GM12878 (cell line): ENCODE measurements around the gene SEL1L3. TPM values are rescaled to one million over a fixed set of nuclear protein-coding genes. Genes with fewer than 3 reads are reported as not detected.

ENCODE experiments used
- ATAC-seq: fragments of 200-7000 bp; cut with Tn5 transposase; 3 replicates; pipeline ENCODE4 v1.9.1; 2020; ENCODE audit warnings: mild to moderate bottlenecking, moderate library complexity
- BruUV-seq: library from RNA; stranded (reverse); fragments of 400-500 nt; replicated peaks from 2 replicates; lab custom pipeline; 2021; lab: Mats Ljungman, UMichigan
- CTCF ChIA-PET: fragments of 300-600 bp; sonication (Branson Sonifier 250); formaldehyde crosslinking; extraction: SDS; loops from one replicate; lab custom pipeline; 2021; ENCODE audit warnings: inconsistent platforms; lab: Yijun Ruan, JAX
- POLR2A ChIA-PET: fragments of 350-600 bp; formaldehyde crosslinking; extraction: SDS; loops from one replicate; lab custom pipeline; 2021; ENCODE audit warnings: inconsistent platforms; lab: Charles Lee
- RAD21 ChIA-PET: fragments of 300-600 bp; sonication (Branson Sonifier 250); formaldehyde crosslinking; loops from one replicate; lab custom pipeline; 2023; ENCODE audit warnings: antibody characterized with exemption; ENCODE audit not compliant: unreplicated experiment; lab: Charles Lee
- SMC1A ChIA-PET: fragments of 300-600 bp; sonication (Branson Sonifier 250); formaldehyde crosslinking; loops from one replicate; lab custom pipeline; 2023; ENCODE audit not compliant: unreplicated experiment, uncharacterized antibody; lab: Charles Lee
- DNase-seq: peaks from one replicate; pipeline ENCODE4 v3.0.0-alpha.2; 2011; ENCODE audit warnings: low read depth, low spot score
- FAIRE-seq: peaks from 3 replicates; lab custom pipeline; 2011; peaks lifted over from hg19 to GRCh38; lab: Jason Lieb, UNC
- H2AFZ ChIP-seq: 2 replicates; pipeline ENCODE4 v1.6.0; 2011; ENCODE audit warnings: low read depth, low read length, control low read depth; ENCODE audit not compliant: control insufficient read depth
- H3K27ac ChIP-seq: 2 replicates; pipeline ENCODE4 v1.5.1; 2011; ENCODE audit warnings: control low read depth; ENCODE audit not compliant: control insufficient read depth, insufficient read depth
- H3K27me3 ChIP-seq, 2 experiments: replicated peaks in 1 of 2; 2 replicates each; pipeline versions ENCODE4 v1.6.0 to v1.6.1; 2011; ENCODE audit warnings: low read length in 1 of 2; ENCODE audit not compliant: control insufficient read depth in 2 of 2, insufficient read depth in 2 of 2
- H3K36me3 ChIP-seq, 2 experiments: 2 replicates each; pipeline ENCODE4 v1.5.1; 2011; ENCODE audit warnings: low read length in 1 of 2; ENCODE audit not compliant: control insufficient read depth in 2 of 2, insufficient read depth in 2 of 2
- H3K4me1 ChIP-seq: 2 replicates; pipeline ENCODE4 v1.6.1; 2011; ENCODE audit warnings: mild to moderate bottlenecking, low read length, moderate library complexity, mixed read lengths; ENCODE audit not compliant: control insufficient read depth, insufficient read depth
- H3K4me2 ChIP-seq: 2 replicates; pipeline ENCODE4 v1.6.0; 2011; ENCODE audit warnings: control low read depth; ENCODE audit not compliant: control insufficient read depth, insufficient read depth
- H3K4me3 ChIP-seq: fragments of 200-600 bp; sonication (generic); 2 replicates; pipeline ENCODE4 v1.5.1; 2016
- H3K79me2 ChIP-seq: 2 replicates; pipeline ENCODE4 v1.6.0; 2011; ENCODE audit warnings: low read length; ENCODE audit not compliant: control insufficient read depth, insufficient read depth
- H3K9ac ChIP-seq: 2 replicates; pipeline ENCODE4 v1.8.0; 2011; ENCODE audit warnings: low read length, control low read depth, mixed read lengths; ENCODE audit not compliant: control insufficient read depth, insufficient read depth
- H3K9me3 ChIP-seq: replicated peaks from 3 replicates; pipeline ENCODE4 v1.5.1; 2011; ENCODE audit warnings: mild to moderate bottlenecking, low read length; ENCODE audit not compliant: control insufficient read depth, insufficient read depth
- H4K20me1 ChIP-seq: 2 replicates; pipeline ENCODE4 v1.6.0; 2011; ENCODE audit not compliant: control insufficient read depth, insufficient read depth
- BCL11A ChIP-seq: IDR thresholded peaks from 2 replicates; pipeline ENCODE4 v1.6.1; 2011; ENCODE audit warnings: low read depth, low read length
- CTCF ChIP-seq, 3 experiments: IDR thresholded peaks in 2 of 3; conservative IDR thresholded peaks in 1 of 3; 2 replicates each; pipeline ENCODE4 v1.5.1; 2011; ENCODE audit warnings: low read depth in 3 of 3, low read length in 3 of 3, mild to moderate bottlenecking in 3 of 3, control low read depth in 2 of 3, moderate library complexity in 2 of 3, inconsistent platforms in 1 of 3, mixed read lengths in 1 of 3; ENCODE audit not compliant: control insufficient read depth in 2 of 3, insufficient read depth in 1 of 3; ENCODE audit errors: extremely low read depth in 1 of 3
- GATAD2B ChIP-seq: fragments of 450-650 bp; conservative IDR thresholded peaks from 2 replicates; pipeline ENCODE4 v1.6.1; 2017; ENCODE audit warnings: low read depth, mild to moderate bottlenecking, moderate library complexity
- NR2C2 ChIP-seq: IDR thresholded peaks from 2 replicates; pipeline ENCODE4 v1.6.1; 2011; ENCODE audit warnings: borderline replicate concordance, low read depth; ENCODE audit not compliant: control insufficient read depth, insufficient read length
- NR2F1 ChIP-seq: fragments of 450-650 bp; conservative IDR thresholded peaks from 2 replicates; pipeline ENCODE4 v1.6.1; 2017; ENCODE audit warnings: mild to moderate bottlenecking
- RAD21 ChIP-seq: IDR thresholded peaks from 2 replicates; pipeline ENCODE4 v1.6.1; 2011; ENCODE audit warnings: mild to moderate bottlenecking, low read depth, low read length, moderate library complexity; ENCODE audit not compliant: insufficient read depth
- RCOR1 ChIP-seq: conservative IDR thresholded peaks from 2 replicates; pipeline ENCODE4 v1.6.1; 2012; ENCODE audit warnings: low read depth, low read length, improper control_type of control experiment
- RUNX3 ChIP-seq: IDR thresholded peaks from 2 replicates; pipeline ENCODE4 v1.6.1; 2012; ENCODE audit warnings: low read length, inconsistent platforms
- SMARCA5 ChIP-seq: fragments of 450-650 bp; IDR thresholded peaks from 2 replicates; pipeline ENCODE4 v1.6.1; 2017; ENCODE audit warnings: mild to moderate bottlenecking
- SMC3 ChIP-seq: IDR thresholded peaks from 2 replicates; pipeline ENCODE4 v1.6.1; 2011; ENCODE audit warnings: low read length, improper control_type of control experiment, borderline replicate concordance
- SUZ12 ChIP-seq: fragments of 200-600 bp; sonication (generic); IDR thresholded peaks from one replicate; pipeline ENCODE4 v1.6.1; 2018; ENCODE audit warnings: antibody characterized with exemption, mild to moderate bottlenecking; ENCODE audit not compliant: unreplicated experiment
- WGBS: methylation state at CpG from one replicate; pipeline ENCODE4 v1.1.6; 2016; ENCODE audit warnings: low lambda C conversion rate; ENCODE audit not compliant: insufficient replicate concordance, insufficient coverage; ENCODE audit errors: missing lambda C conversion rate; 5-methylcytosine and 5-hydroxymethylcytosine counted together
- in situ Hi-C: fragments of 300-500 bp; cut with MboI; formaldehyde crosslinking; loops from 9 replicates; pipeline ENCODE4 v1.14.3; 2018; ENCODE audit warnings: mixed read lengths
- intact Hi-C: fragments of 100-400 bp; cut with micrococcal nuclease; formaldehyde crosslinking; loops from one replicate; pipeline ENCODE4 v1.14.2; 2022; ENCODE audit not compliant: unreplicated experiment
- polyA plus RNA-seq, 11 experiments: library from polyadenylated mRNA; depleted of rRNA in 4 of 11; unstranded in 6 of 11; stranded (reverse) in 5 of 11; fragments of >200 nt; fragmentation: Nextera tagmentation in 4 of 11; fragmentation: Illumina TruSeq in 1 of 11; extraction: Ambion mirVana in 4 of 11; extraction: Trizol in 1 of 11; gene quantifications; 1 replicate in 1 of 11; 2 replicates in 10 of 11; pipeline versions ENCODE4 v1.2.1 to v1.2.3, GENCODE V29; 2011 to 2016; ENCODE audit warnings: inconsistent platforms in 2 of 11, missing spikeins in 2 of 11, low read depth in 1 of 11
- total RNA-seq, 4 experiments: library from RNA; depleted of rRNA in 3 of 4; stranded (reverse); fragments of >200 nt in 3 of 4; fragmentation: Illumina TruSeq in 1 of 4; extraction: Trizol in 1 of 4; gene quantifications; 2 replicates each; pipeline versions ENCODE4 v1.2.1 to v1.2.3, GENCODE V29; 2013 to 2021
- TF ChIP-seq, protein P1 (sequence below): IDR thresholded peaks from 2 replicates; pipeline ENCODE4 v1.6.1; 2012; ENCODE audit warnings: low read depth, low read length, improper control_type of control experiment

The SEL1L3 gene
- total and polyA plus RNA-seq, 10 of the 15 experiments (the other 5 are each of a cell fraction or from before 2014, with no cell fraction given): 20.4 to 82.2 (median 47.3) TPM

- SMC1A ChIA-PET: interaction anchor here (0.7 to 4.2 kb wide), 13 partner anchors 8 to 201 kb away, joined by 3 to 35 read pairs (median 5); no protein-coding TSS in a partner anchor
- intact Hi-C loops: no loop called here
- no peak for FAIRE-seq
Observed at GRCh38 chr4:25857851-25858400, 4.9 kb downstream of the SEL1L3 start.

DNA sequence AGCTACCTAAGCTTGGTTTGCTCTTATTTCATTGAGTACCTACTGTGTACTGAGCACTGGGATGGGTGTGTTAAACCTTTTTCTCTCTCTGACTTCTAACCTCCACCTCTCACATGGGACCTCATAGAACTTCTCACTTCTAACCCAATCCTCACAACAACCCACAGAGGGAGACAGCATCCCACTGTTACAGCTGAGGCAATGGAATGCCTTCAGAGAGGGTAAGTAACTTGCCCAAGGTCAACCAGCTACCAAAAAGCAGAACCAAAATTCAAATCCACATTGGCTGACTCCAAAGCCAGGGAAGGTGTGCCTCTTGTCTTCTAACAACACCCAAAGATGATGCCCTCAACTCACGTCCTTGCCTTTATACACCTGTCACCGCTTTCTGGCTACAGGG lies 5.4 kb downstream of the SEL1L3 start:
- Histone ChIP-seq H3K36me3 (no peaks in the 10 kb centered on the region), H3K79me2 (peaks cover 6% of the 10 kb centered on the region), H3K27ac (no peak overlapping the region), H2AFZ (no peak overlapping the region), H3K9me3 (no peaks in the 10 kb centered on the region), H3K4me3 (no peak overlapping the region), H3K4me1 (peaks cover 23% of the 10 kb centered on the region), H3K27me3 (no peaks in the 10 kb centered on the region; a peak in 1 of 4 replicates), H3K9ac (no peak overlapping the region), H4K20me1 (no peaks in the 10 kb centered on the region), H3K4me2 (no peak overlapping the region)
- ChIA-PET RAD21 (interaction anchor here (1.4 to 4.8 kb wide), 5 partner anchors 16 to 63 kb away, joined by 3 to 25 read pairs (median 5); partner anchors contain the start of gene SMIM20), CTCF (interaction anchor here (0.5 to 4.2 kb wide), 10 partner anchors 13 to 203 kb away, joined by 3 to 21 read pairs (median 4); partner anchors contain the start of gene SMIM20), SMC1A (interaction anchor here (0.5 to 4.2 kb wide), 12 partner anchors 13 to 585 kb away, joined by 3 to 35 read pairs (median 4); no protein-coding TSS in a partner anchor), POLR2A (interaction anchor here (0.6 kb wide), 1 partner anchor 26 kb away, joined by 3 read pairs; no protein-coding TSS in a partner anchor)
- 56% methylated on average over 2 of the region's 2 CpGs for WGBS
- no peak for ATAC-seq
- FAIRE-seq: no peak
- DNase-seq: no peak
- no TSS peak for BruUV-seq
- intact Hi-C loops (no loop called here), in situ Hi-C loops (no loop called here)
- TF ChIP-seq BCL11A: no peak
- TF ChIP-seq NR2F1: no peak
- TF ChIP-seq RCOR1: no peak
- TF ChIP-seq SUZ12: no peak
- TF ChIP-seq RAD21: peak; percentile 66
- no peak for TF ChIP-seq GATAD2B
- peak in 2 of 3 experiments; percentile 13 to 21; a peak in 2 of 6 replicates for TF ChIP-seq CTCF (IDR thresholded peaks at IDR 0.05 in 2 of 3, conservative IDR thresholded peaks at IDR 0.05 in 1 of 3; ENCODE audit: control insufficient read depth in 2 of 3, extremely low read depth in 1 of 3, insufficient read depth in 1 of 3, low read depth in 3 of 3, low read length in 3 of 3)
- TF ChIP-seq SMC3: 0 out of 2 replicates have a peak, but pooled peaks have one; percentile 9
- peak; percentile 76 for TF ChIP-seq SMARCA5
- no peak for TF ChIP-seq NR2C2
- peak; percentile 8; the same call in 1 of the 2 replicates for TF ChIP-seq RUNX3

More at GRCh38 chr4:25857851-25858400, 4.9 kb downstream of the SEL1L3 start:
- H3K79me2 ChIP-seq: peaks cover 6% of the 10 kb centered on the region
- H3K36me3 ChIP-seq: no peaks in the 10 kb centered on the region
- CTCF ChIA-PET: interaction anchor here (0.7 to 4.2 kb wide), 8 partner anchors 13 to 203 kb away, joined by 3 to 21 read pairs (median 4); partner anchors contain the start of gene SMIM20
- H3K27ac ChIP-seq: no peak overlapping the region
- H3K4me2 ChIP-seq: no peak overlapping the region
- no peak overlapping the region for H3K9ac ChIP-seq
- POLR2A ChIA-PET: interaction anchor here (1.0 to 1.8 kb wide), 2 partner anchors 16 to 22 kb away, joined by 4 read pairs; no protein-coding TSS in a partner anchor
- no peaks in the 10 kb centered on the region for H3K9me3 ChIP-seq
- DNase-seq: no peak
- 89% methylated on average over 8 of the region's 8 CpGs for WGBS
- no peak overlapping the region for H2AFZ ChIP-seq
- in situ Hi-C loops: no loop called here
- no peaks in the 10 kb centered on the region; a peak in 1 of 4 replicates for H3K27me3 ChIP-seq
- H4K20me1 ChIP-seq: no peaks in the 10 kb centered on the region
- peaks cover 23% of the 10 kb centered on the region for H3K4me1 ChIP-seq
- RAD21 ChIA-PET: interaction anchor here (1.4 to 4.8 kb wide), 5 partner anchors 16 to 62 kb away, joined by 3 to 25 read pairs (median 5); partner anchors contain the start of gene SMIM20
- no TSS peak for BruUV-seq
- TF ChIP-seq, protein P1, sequence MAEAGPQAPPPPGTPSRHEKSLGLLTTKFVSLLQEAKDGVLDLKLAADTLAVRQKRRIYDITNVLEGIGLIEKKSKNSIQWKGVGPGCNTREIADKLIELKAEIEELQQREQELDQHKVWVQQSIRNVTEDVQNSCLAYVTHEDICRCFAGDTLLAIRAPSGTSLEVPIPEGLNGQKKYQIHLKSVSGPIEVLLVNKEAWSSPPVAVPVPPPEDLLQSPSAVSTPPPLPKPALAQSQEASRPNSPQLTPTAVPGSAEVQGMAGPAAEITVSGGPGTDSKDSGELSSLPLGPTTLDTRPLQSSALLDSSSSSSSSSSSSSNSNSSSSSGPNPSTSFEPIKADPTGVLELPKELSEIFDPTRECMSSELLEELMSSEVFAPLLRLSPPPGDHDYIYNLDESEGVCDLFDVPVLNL: no peak
- TF ChIP-seq RUNX3: peak; percentile 3; the same call in 1 of the 2 replicates
- no peak for ATAC-seq
- no peak overlapping the region for H3K4me3 ChIP-seq
